AG10803 (cell line): ENCODE measurements around the gene LENG8.

ENCODE experiments used
- DNase-seq: peaks from one replicate; pipeline ENCODE4 v3.0.0; 2010; ENCODE audit warnings: low read depth
- H3K4me3 ChIP-seq: 2 replicates; pipeline ENCODE4 v1.5.1; 2011; ENCODE audit warnings: mild to moderate bottlenecking, low read length, control low read depth
- CTCF ChIP-seq: conservative IDR thresholded peaks from 2 replicates; pipeline ENCODE4 v1.5.1; 2011; ENCODE audit warnings: mild to moderate bottlenecking, low read length, control low read depth, inconsistent platforms

LENG8 gene

GRCh38 chr19:54424660-54425381 is 24.2 kb upstream of the LENG8 start:
- no peak overlapping the region for H3K4me3 ChIP-seq
- TF ChIP-seq CTCF = no peak
- no peak for DNase-seq

GRCh38 chr19:54425382-54425723 is 23.6 kb upstream of the LENG8 start:
- no peak for DNase-seq
- TF ChIP-seq CTCF = no peak
- no peak overlapping the region for H3K4me3 ChIP-seq

DNA sequence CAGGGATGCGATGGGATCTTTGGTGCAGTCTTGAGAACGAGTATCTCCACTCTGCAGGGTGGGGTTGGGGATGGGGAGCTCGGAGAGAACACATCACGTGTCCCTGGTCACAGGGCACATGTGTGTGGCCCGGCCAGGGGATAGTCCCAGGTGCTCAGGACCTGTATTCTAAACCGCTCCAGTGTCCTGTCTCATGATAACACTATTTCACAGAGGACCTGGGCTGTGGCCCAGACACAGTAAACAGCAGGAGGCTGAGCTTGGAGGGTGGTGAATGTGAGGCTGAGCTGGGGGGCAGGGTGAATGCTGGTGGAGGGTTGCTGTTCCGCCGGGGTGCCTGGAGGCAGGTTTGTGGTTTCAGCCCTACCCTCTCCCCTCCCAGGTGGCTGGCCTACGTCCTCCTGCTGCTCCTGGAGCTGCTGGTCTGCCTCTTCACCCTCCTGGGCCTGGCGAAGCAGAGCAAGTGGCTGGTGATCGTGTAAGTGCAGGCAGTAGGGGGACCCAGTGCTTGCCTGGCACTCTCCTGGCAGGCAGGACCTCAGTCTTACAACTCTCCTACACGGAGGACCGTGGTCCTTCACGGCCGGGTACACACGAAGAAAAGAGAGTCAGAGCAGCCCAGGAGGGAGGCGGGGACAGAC is 22.6 kb upstream of the LENG8 start:
- TF ChIP-seq CTCF = no peak
- no peak for DNase-seq
- no peak overlapping the region for H3K4me3 ChIP-seq

DNA sequence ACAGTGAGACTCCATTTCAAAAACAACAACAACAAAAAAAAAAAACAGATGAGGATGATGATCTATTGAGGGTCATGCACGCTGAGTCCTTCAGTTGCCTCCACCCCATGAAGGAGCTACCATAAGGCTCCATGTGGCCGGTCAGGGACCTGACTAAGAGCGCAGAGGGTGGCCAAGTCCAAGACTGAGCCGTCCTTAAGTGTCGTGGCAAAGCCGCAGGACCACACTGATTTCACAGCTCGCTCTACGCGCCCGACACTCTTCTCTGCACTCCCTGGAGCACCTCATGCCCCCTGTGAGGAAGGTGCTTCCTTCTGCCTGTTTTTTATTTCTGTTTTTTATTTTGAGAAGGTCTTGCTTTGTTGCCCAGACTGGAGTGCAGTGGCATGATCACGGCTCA is 21.4 kb upstream of the LENG8 start:
- TF ChIP-seq CTCF = no peak
- DNase-seq = no peak
- no peak overlapping the region for H3K4me3 ChIP-seq

- H3K4me3 ChIP-seq = no peak overlapping the region
- no peak for TF ChIP-seq CTCF
- no peak for DNase-seq
Observed at GRCh38 chr19:54428323-54429175, 20.4 kb upstream of the LENG8 start.

GRCh38 chr19:54429176-54429495 is 19.9 kb upstream of the LENG8 start:
- TF ChIP-seq CTCF = no peak
- DNase-seq = no peak
- no peak overlapping the region for H3K4me3 ChIP-seq
